Astrocyte (in vitro differentiated cells and primary cell): Measurements from ENCODE around the gene PRR36.

Source experiments
- EZH2 ChIP-seq: IDR thresholded peaks from 2 replicates; pipeline ENCODE4 v1.6.1; 2012; ENCODE audit warnings: mild to moderate bottlenecking, low read length, inconsistent platforms; ENCODE audit not compliant: insufficient read depth
- TF ChIP-seq, protein P1 (sequence below): IDR thresholded peaks from 2 replicates; pipeline ENCODE4 v1.5.1; 2011; ENCODE audit warnings: low read depth, mild to moderate bottlenecking, inconsistent platforms, low read length, moderate library complexity; ENCODE audit not compliant: insufficient read depth

DNA sequence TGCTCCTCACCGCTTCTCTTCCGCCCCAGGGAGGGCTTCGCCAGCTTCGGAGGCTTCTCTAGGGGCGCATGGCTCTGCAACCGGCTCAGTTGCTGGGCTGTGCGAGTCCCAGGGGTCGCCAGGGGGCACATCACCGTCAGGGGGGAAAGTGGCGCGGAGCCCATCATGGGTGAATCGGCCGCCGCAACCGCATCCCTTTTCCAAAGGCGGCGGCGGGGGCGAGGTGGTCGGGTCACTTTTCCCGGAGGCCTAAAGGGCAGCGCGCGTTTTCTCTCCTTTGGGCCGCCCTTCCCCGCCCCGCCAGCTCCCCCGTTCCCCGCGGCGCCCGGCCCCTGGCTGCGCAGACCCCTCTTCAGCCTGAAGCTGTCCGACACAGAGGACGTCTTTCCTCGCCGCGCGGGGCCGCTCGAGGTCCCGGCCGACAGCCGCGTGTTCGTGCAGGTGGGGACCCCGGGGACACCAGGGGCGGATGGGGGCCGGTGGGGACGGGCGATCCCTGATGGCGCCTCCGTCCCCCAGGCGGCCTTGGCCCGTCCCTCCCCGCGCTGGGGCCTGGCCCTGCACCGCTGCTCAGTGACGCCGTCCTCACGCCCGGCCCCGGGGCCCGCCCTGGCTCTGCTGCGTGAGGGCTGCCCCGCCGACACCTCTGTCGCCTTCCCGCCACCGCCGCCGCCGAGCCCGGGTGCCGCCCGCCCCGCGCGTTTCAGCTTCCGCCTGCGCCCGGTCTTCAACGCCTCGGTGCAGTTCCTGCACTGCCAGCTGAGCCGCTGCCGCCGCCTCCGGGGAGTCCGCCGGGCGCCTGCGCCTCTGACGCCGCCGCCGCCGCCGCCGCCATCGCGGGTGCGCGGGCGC lies 42.1 kb upstream of the PRR36 start:
- TF ChIP-seq, protein P1, sequence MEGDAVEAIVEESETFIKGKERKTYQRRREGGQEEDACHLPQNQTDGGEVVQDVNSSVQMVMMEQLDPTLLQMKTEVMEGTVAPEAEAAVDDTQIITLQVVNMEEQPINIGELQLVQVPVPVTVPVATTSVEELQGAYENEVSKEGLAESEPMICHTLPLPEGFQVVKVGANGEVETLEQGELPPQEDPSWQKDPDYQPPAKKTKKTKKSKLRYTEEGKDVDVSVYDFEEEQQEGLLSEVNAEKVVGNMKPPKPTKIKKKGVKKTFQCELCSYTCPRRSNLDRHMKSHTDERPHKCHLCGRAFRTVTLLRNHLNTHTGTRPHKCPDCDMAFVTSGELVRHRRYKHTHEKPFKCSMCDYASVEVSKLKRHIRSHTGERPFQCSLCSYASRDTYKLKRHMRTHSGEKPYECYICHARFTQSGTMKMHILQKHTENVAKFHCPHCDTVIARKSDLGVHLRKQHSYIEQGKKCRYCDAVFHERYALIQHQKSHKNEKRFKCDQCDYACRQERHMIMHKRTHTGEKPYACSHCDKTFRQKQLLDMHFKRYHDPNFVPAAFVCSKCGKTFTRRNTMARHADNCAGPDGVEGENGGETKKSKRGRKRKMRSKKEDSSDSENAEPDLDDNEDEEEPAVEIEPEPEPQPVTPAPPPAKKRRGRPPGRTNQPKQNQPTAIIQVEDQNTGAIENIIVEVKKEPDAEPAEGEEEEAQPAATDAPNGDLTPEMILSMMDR = no peak
- peak; percentile 85 for TF ChIP-seq EZH2
